ENCODE results near the gene TMCO4.

DNA sequence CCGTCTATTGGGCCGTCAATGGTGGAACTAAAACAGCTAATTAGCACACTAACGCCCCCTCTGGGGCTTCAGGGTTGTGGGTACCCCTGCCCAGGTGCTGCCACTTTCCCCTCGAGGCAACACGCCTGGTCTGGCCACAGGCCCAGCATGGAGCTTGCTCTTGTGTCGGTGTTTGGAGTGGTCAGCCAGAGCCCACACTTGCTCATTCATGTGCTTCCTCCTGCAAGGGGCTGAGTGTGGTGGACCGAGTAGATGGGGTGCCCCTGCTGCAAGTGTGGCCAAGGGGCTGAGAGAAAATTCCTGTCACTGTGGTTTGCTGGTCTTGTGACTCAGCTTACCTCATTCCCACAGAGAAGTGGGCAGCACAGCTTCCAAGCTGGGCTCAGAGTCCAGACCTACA, 109.4 kb downstream of the TMCO4 start:
- TF ChIP-seq, protein P1, sequence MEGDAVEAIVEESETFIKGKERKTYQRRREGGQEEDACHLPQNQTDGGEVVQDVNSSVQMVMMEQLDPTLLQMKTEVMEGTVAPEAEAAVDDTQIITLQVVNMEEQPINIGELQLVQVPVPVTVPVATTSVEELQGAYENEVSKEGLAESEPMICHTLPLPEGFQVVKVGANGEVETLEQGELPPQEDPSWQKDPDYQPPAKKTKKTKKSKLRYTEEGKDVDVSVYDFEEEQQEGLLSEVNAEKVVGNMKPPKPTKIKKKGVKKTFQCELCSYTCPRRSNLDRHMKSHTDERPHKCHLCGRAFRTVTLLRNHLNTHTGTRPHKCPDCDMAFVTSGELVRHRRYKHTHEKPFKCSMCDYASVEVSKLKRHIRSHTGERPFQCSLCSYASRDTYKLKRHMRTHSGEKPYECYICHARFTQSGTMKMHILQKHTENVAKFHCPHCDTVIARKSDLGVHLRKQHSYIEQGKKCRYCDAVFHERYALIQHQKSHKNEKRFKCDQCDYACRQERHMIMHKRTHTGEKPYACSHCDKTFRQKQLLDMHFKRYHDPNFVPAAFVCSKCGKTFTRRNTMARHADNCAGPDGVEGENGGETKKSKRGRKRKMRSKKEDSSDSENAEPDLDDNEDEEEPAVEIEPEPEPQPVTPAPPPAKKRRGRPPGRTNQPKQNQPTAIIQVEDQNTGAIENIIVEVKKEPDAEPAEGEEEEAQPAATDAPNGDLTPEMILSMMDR (IDR thresholded peaks at IDR 0.05): no peak
- TF ChIP-seq POLR2A (IDR thresholded peaks at IDR 0.05): no peak
